OCI-LY7 (cell line): ENCODE measurements around the gene SCUBE3.

Experiments
- EZH2phosphoT487 ChIP-seq: fragments of 200-600 bp; sonication (generic); IDR thresholded peaks from 2 replicates; pipeline ENCODE4 v1.6.1; 2018; ENCODE audit warnings: low read depth, borderline replicate concordance, mild to moderate bottlenecking, mixed run types, antibody characterized with exemption, low read length, moderate library complexity, mixed read lengths
- TF ChIP-seq, protein P1 (sequence below): fragments of 200-600 bp; sonication (generic); conservative IDR thresholded peaks from 2 replicates; pipeline ENCODE4 v1.5.1; 2014; ENCODE audit warnings: mild to moderate bottlenecking, antibody characterized with exemption, low read length, moderate library complexity, mixed read lengths

DNA sequence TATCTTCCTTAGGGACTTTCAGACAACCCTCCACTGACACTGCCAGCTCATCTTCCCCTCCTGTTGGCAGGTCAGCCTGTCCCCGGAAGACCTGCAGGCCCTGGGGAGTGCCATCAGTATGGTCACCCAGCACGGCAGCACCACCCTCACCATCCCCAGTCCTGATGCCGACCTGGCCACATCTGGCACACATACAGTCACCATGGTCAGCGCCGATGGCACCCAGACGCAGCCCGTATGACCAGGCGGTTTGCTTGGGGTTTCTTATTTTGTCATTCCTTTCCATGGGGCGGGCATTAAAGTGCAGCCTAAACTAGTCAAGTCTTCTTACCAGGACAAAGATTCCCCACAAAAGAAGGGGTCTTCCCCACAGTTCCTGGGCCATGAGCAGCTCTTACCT, 79.9 kb downstream of the SCUBE3 start:
- no peak for TF ChIP-seq EZH2phosphoT487
- TF ChIP-seq, protein P1, sequence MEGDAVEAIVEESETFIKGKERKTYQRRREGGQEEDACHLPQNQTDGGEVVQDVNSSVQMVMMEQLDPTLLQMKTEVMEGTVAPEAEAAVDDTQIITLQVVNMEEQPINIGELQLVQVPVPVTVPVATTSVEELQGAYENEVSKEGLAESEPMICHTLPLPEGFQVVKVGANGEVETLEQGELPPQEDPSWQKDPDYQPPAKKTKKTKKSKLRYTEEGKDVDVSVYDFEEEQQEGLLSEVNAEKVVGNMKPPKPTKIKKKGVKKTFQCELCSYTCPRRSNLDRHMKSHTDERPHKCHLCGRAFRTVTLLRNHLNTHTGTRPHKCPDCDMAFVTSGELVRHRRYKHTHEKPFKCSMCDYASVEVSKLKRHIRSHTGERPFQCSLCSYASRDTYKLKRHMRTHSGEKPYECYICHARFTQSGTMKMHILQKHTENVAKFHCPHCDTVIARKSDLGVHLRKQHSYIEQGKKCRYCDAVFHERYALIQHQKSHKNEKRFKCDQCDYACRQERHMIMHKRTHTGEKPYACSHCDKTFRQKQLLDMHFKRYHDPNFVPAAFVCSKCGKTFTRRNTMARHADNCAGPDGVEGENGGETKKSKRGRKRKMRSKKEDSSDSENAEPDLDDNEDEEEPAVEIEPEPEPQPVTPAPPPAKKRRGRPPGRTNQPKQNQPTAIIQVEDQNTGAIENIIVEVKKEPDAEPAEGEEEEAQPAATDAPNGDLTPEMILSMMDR: no peak
